Brain microvascular endothelial cell (primary cell): ENCODE measurements around the gene FOXM1.

Experiments
- DNase-seq: peaks from one replicate; pipeline ENCODE4 v3.0.0-alpha.2; 2020
- H3K27ac ChIP-seq: fragments of 250-450 bp; sonication (Bioruptor Pico); 2 replicates; pipeline ENCODE4 v1.5.1; 2020; ENCODE audit warnings: mild to moderate bottlenecking, moderate library complexity
- H3K27me3 ChIP-seq: fragments of 250-450 bp; sonication (Bioruptor Pico); replicated peaks from 2 replicates; pipeline ENCODE4 v1.5.1; 2020; ENCODE audit warnings: mild to moderate bottlenecking
- H3K36me3 ChIP-seq: fragments of 250-450 bp; sonication (Bioruptor Pico); replicated peaks from 2 replicates; pipeline ENCODE4 v1.5.1; 2020; ENCODE audit warnings: mild to moderate bottlenecking
- H3K4me3 ChIP-seq: 2 replicates; pipeline ENCODE4 v1.5.1; 2011; ENCODE audit warnings: low read depth, mild to moderate bottlenecking, control low read depth, low read length, moderate library complexity
- CTCF ChIP-seq: IDR thresholded peaks from 2 replicates; pipeline ENCODE4 v1.5.1; 2011; ENCODE audit warnings: low read depth, mild to moderate bottlenecking, moderate library complexity, low read length, control low read depth, inconsistent platforms; ENCODE audit errors: missing control alignments
- in situ Hi-C: cut with HindIII; loops from 2 replicates; pipeline ENCODE4 v1.10.0; 2017; ENCODE audit warnings: low sequenced_read_pairs, low pct_ligation_motif_present

Gene FOXM1

DNA sequence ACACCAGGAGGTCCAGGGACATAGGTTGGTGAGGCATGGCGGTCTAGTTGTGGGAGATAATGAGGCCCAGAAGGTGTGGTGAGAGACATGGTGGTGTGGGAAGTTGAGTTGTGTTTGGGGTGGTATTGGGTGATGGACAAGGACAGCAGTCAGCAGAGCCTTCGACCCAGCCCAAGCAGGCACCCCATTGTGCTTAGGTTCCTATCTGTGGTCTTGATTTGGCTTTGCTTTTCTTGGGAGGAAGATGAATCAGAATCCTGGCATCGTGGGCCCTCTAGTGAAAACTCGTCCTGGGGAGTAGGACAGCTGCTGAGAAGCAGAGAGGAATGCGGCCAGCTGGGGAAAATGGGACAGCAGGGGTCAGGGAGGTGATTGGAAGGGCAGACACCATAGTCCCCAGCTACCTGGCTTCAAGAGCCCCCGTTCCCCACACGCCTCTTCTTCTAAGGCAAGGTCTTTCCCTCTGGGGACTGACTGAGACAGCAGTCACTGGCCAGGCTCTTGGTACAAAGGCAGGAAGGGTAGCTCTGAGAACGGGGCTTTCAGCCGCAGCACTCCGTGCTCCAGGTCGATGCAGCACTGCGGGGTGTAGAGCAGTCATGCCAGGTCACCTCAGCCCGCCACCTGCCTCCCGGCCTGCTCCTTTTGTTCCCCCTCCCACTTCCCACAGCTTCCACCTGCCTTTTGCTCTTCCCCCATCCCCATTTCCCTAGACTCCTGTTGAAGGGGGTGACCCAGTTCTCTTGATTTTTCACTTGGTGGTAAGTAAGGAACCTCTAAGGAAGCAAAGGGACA lies 50.1 kb downstream of the FOXM1 start:
- H3K27ac ChIP-seq, result no peak overlapping the region
- peaks cover 44% of the 10 kb centered on the region for H3K36me3 ChIP-seq
- in situ Hi-C loops, result no loop called here
- no peaks in the 10 kb centered on the region for H3K27me3 ChIP-seq
- no peak overlapping the region for H3K4me3 ChIP-seq
- DNase-seq, result peak; percentile 44
- no peak for TF ChIP-seq CTCF

DNA sequence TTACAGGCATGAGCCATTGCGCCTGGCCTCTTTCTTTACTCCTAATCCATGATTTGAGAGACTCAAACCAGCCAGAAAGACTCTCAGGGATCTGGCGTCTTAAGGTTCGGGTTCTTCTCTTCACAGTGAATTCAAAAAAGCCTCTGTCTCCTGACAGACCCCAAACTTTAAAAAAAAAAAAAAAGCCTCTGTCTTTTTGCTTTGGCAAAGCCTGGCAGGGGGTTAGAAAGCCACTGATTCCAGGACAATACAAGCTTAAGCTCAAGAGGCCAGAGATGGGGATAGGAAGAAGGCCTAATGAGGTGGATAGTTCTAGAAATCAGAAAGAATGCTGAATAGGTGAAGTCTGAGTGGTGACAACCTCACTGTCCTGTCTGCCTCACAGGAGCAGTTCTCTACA lies 50.9 kb downstream of the FOXM1 start:
- Histone ChIP-seq H3K27ac (no peak overlapping the region), H3K27me3 (no peaks in the 10 kb centered on the region), H3K4me3 (no peak overlapping the region), H3K36me3 (peaks cover 49% of the 10 kb centered on the region)
- no peak for TF ChIP-seq CTCF
- in situ Hi-C loops, result no loop called here
- DNase-seq, result no peak

GRCh38 chr12:2825132-2825531 lies 51.8 kb downstream of the FOXM1 start:
- no peak for TF ChIP-seq CTCF
- Histone ChIP-seq H3K27me3 (no peaks in the 10 kb centered on the region), H3K27ac (no peak overlapping the region), H3K4me3 (no peak overlapping the region), H3K36me3 (peaks cover 55% of the 10 kb centered on the region)
- in situ Hi-C loops, result no loop called here
- DNase-seq, result no peak

- in situ Hi-C loops, result no loop called here
- TF ChIP-seq CTCF, result no peak
Measured at GRCh38 chr12:2824541-2824940, 52.4 kb downstream of the FOXM1 start.

DNA sequence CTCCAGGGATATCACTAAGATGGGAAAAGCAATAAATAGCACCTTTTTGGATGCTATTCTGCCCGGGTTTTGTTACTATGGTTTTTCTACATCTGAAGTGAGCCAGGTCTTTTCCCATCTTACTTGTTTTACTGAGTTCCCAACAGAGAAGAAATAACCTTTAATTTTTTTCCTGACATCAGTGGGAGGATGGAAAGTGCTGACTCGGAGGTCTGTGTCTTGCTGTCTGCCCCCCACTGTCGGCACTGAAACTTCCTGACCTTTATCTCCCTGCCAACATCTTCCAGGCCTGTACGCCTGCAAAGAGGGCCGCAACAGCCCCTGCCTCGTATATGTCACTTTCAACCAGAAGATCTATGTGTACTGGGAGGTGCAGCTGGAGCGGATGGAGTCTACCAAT lies 53.5 kb downstream of the FOXM1 start:
- Histone ChIP-seq H3K27me3 (no peaks in the 10 kb centered on the region), H3K4me3 (no peak overlapping the region), H3K36me3 (peaks cover 61% of the 10 kb centered on the region), H3K27ac (no peak overlapping the region)
- TF ChIP-seq CTCF, result no peak
- in situ Hi-C loops, result no loop called here
- DNase-seq, result no peak

More at GRCh38 chr12:2824541-2824940, 52.4 kb downstream of the FOXM1 start:
- no peaks in the 10 kb centered on the region for H3K27me3 ChIP-seq
- peaks cover 60% of the 10 kb centered on the region for H3K36me3 ChIP-seq
- DNase-seq, result peak; percentile 57
- no peak overlapping the region for H3K27ac ChIP-seq
- H3K4me3 ChIP-seq, result no peak overlapping the region

DNA sequence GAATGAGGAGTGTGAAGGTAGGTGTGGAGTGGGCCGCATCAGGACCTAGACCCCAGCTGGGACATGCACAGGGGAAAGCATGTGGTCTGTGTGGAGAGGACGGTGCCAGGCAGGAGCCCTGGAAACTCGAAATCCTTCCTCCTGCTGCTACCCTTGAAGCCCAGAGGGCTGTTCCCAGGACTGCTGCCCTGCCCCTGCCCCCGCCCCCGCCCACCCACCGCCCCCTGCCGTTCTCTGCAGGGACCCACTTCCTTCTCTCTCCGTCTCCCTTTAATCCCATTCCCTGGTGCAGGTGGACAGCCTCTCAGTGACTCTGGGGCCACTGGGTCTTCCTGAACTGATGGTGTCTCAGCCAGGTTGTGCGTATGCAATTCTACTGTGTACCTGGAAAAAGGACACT lies 56.5 kb downstream of the FOXM1 start:
- in situ Hi-C loops, result no loop called here
- no peak for DNase-seq
- H3K27ac ChIP-seq, result no peak overlapping the region
- H3K4me3 ChIP-seq, result no peak overlapping the region
- peaks cover 58% of the 10 kb centered on the region for H3K36me3 ChIP-seq
- no peak for TF ChIP-seq CTCF
- no peaks in the 10 kb centered on the region for H3K27me3 ChIP-seq
